Right lobe of liver (tissue), 6 donors: ENCODE data around the gene BEST4. TPM values are rescaled to one million over a fixed set of nuclear protein-coding genes. Genes with fewer than 3 reads are reported as not detected.

Source experiments
- ATAC-seq, 4 donors: fragments of 200-7000 bp; cut with Tn5 transposase; one replicate each; pipeline ENCODE4 v1.9.1; 2020; ENCODE audit warnings: mild to moderate bottlenecking in 4 of 4, moderate library complexity in 4 of 4
- DNase-seq, 3 donors: peaks; one replicate each; pipeline ENCODE4 v3.0.0-alpha.2; 2020
- H3K27ac ChIP-seq, 3 donors: fragments of 200-600 bp; one replicate each; pipeline ENCODE4 v1.8.0; 2022
- H3K27me3 ChIP-seq, 2 donors: fragments of 200-600 bp; one replicate each; pipeline ENCODE4 v1.8.0; 2022
- H3K36me3 ChIP-seq, 4 donors: fragments of 200-600 bp; sonication (generic) in 1 of 4; one replicate each; pipeline versions ENCODE4 v1.5.1 to v1.8.0; 2017 to 2022; ENCODE audit warnings: control low read depth in 1 of 4
- H3K4me1 ChIP-seq, 4 donors: fragments of 200-600 bp; sonication (generic) in 1 of 4; one replicate each; pipeline versions ENCODE4 v1.5.1 to v1.8.0; 2017 to 2022; ENCODE audit warnings: control low read depth in 1 of 4
- H3K4me3 ChIP-seq, 3 donors: fragments of 200-600 bp; one replicate each; pipeline ENCODE4 v1.8.0; 2022
- H3K9me3 ChIP-seq, 4 donors: fragments of 200-600 bp; sonication (generic) in 1 of 4; one replicate each; pipeline versions ENCODE4 v1.5.1 to v1.8.0; 2017 to 2022; ENCODE audit warnings: control low read depth in 1 of 4
- CTCF ChIP-seq, 4 donors: fragments of 200-600 bp in 3 of 4; fragments of 450-650 bp in 1 of 4; IDR thresholded peaks; one replicate each; pipeline versions ENCODE4 v1.5.1 to v1.8.0; 2016 to 2022; ENCODE audit warnings: antibody characterized with exemption in 4 of 4, mild to moderate bottlenecking in 2 of 4
- POLR2A ChIP-seq: fragments of 450-650 bp; IDR thresholded peaks from one replicate; pipeline ENCODE4 v1.6.1; 2017; ENCODE audit warnings: antibody characterized with exemption, mild to moderate bottlenecking
- WGBS: methylation state at CpG from one replicate; pipeline ENCODE4 v1.1.6; 2018; ENCODE audit warnings: low coverage, low lambda C conversion rate; ENCODE audit not compliant: insufficient coverage; ENCODE audit errors: missing lambda C conversion rate; 5-methylcytosine and 5-hydroxymethylcytosine counted together
- intact Hi-C, 2 donors: fragments of 100-400 bp; cut with DNase I; formaldehyde crosslinking; loops; one replicate each; pipeline versions ENCODE4 v1.11.2 to v1.14.1; 2022
- total RNA-seq, 6 experiments: library from RNA; depleted of rRNA in 2 of 6; stranded (reverse); fragments of >200 nt in 2 of 6; fragmentation: NEBNext Ultra II Directional in 3 of 6; extraction: Animal tissue kit (Norgen Biotek cat#: 25700) in 3 of 6; gene quantifications; one replicate each; pipeline versions ENCODE4 v1.1.0 to v1.2.4, GENCODE V29; 2016 to 2023
- donor health status: DM: no; HTN: yes; CAD: no.
- donor health status: DM: no; HTN: no; CAD: no.
- donor health status: DM: no; HTN: no; CAD: no.
- donor health status: DM: no; HTN: yes; CAD: no.
- donor health status: DM: no; HTN: yes; CAD: no.

BEST4 gene
- total RNA-seq, 6 experiments from 2014 or later: 0.13 to 0.32 TPM; not detected in 4

GRCh38 chr1:44786841-44787426 lies 1.0 kb downstream of the BEST4 start:
- intact Hi-C loops: loop anchor here in 1 of 2 donors (10.0 kb wide), 1 partner anchor 48 kb away; no protein-coding TSS in a partner anchor
- Histone ChIP-seq H3K4me1 (peaks cover 0 to 20% (median 0%) of the 10 kb centered on the region in 4 donors), H3K27ac (no peak overlapping the region), H3K9me3 (no peaks in the 10 kb centered on the region), H3K4me3 (no peak overlapping the region), H3K36me3 (no peaks in the 10 kb centered on the region), H3K27me3 (no peaks in the 10 kb centered on the region)
- TF ChIP-seq POLR2A: no peak
- TF ChIP-seq CTCF (IDR thresholded peaks at IDR 0.05): no peak
- DNase-seq (no peak), ATAC-seq (no peak)
- 58% methylated on average over 7 of the region's 9 CpGs for WGBS

GRCh38 chr1:44786138-44786840 lies 1.7 kb downstream of the BEST4 start:
- Histone ChIP-seq H3K9me3 (no peaks in the 10 kb centered on the region), H3K4me3 (peak overlapping the region; percentile 37 to 45 (median 42)), H3K27ac (no peak overlapping the region), H3K36me3 (no peaks in the 10 kb centered on the region), H3K4me1 (peaks cover 0 to 20% (median 0%) of the 10 kb centered on the region in 4 donors), H3K27me3 (no peaks in the 10 kb centered on the region)
- 30% methylated on average over 28 of the region's 49 CpGs for WGBS
- TF ChIP-seq CTCF (IDR thresholded peaks at IDR 0.05) (peak; percentile 80 to 96 (median 86)), POLR2A (no peak)
- intact Hi-C loops: loop anchor here in 1 of 2 donors (10.0 kb wide), 1 partner anchor 49 kb away; no protein-coding TSS in a partner anchor
- DNase-seq (peak in 1 of 3 donors; percentile 72), ATAC-seq (peak; percentile 75 to 92 (median 82))

- TF ChIP-seq POLR2A (no peak), CTCF (IDR thresholded peaks at IDR 0.05) (no peak)
- no peak for DNase-seq
- ATAC-seq: no peak
- 15% methylated on average over 9 of the region's 11 CpGs for WGBS
- Histone ChIP-seq H3K36me3 (no peaks in the 10 kb centered on the region), H3K9me3 (no peaks in the 10 kb centered on the region), H3K4me1 (peaks cover 0 to 20% (median 0%) of the 10 kb centered on the region in 4 donors), H3K27ac (no peak overlapping the region), H3K4me3 (peak overlapping the region in 2 of 3 donors; percentile 42 to 45), H3K27me3 (no peaks in the 10 kb centered on the region)
- intact Hi-C loops: loop anchor here in 1 of 2 donors (10.0 kb wide), 1 partner anchor 49 kb away; no protein-coding TSS in a partner anchor
These were observed 2.4 kb downstream of the BEST4 start for GRCh38 chr1:44785501-44786137.

GRCh38 chr1:44785029-44785380 lies 3.0 kb downstream of the BEST4 start:
- intact Hi-C loops: loop anchor here in 1 of 2 donors (10.0 kb wide), 1 partner anchor 50 kb away; no protein-coding TSS in a partner anchor
- ATAC-seq (no peak), DNase-seq (no peak)
- TF ChIP-seq CTCF (IDR thresholded peaks at IDR 0.05) (no peak), POLR2A (no peak)
- Histone ChIP-seq H3K27me3 (no peaks in the 10 kb centered on the region), H3K4me1 (peaks cover 0 to 20% (median 0%) of the 10 kb centered on the region in 4 donors), H3K9me3 (no peaks in the 10 kb centered on the region), H3K36me3 (peaks cover 0 to 5% (median 0%) of the 10 kb centered on the region in 4 donors), H3K4me3 (no peak overlapping the region), H3K27ac (no peak overlapping the region)
- WGBS: 81% methylated on average over 5 of the region's 6 CpGs
